Measurements from ENCODE around the gene BATF2. TPM values are rescaled to one million over a fixed set of nuclear protein-coding genes. Genes with fewer than 3 reads are reported as not detected.

BATF2 gene
- total and polyA plus RNA-seq, 9 of the 15 experiments (the other 6 are each of a cell fraction or from before 2014, with no cell fraction given): 1.7 to 8.9 (median 6.4) TPM

DNA sequence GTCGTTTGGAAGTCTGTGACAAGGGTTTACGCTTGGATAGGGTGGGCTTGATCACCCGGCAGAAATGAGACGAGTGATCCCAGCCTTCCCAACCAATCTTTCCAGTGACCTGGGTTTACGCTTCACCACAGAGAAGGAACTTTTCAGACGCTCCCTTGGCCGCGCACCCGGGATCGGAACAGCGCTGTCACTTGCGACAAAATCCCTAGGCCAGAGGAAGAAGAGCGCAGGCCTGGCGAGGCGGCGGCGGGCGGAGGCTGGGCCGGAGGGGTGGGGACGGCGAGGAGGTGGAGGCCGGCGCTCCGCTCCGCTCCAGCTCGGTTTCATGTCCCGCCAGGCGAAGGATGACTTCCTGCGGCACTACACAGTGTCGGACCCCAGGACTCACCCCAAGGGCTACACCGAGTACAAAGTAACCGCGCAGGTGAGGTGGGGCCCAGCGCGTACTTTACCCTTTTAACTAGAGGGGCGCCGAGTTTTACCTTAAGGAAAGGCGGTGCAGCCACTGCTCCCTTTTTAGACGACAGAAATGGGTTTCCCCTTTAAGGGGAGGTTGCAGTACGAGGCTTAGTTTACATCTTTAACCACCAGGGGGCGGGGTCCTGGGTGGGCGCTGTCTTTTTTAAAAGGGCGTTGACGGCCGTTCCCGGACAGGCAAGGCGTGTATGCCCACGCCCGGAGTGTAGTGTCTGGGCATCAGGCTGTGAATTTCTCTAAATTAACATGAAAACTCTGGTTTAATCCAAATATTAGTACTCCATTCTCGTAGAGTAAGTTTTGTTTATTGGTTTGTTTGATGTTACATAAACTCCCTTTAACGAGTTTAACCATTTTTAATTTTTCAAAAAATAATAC, 30.7 kb upstream of the BATF2 start, which contains the start of gene SNX15 (continued):
- peak; percentile 92 for TF ChIP-seq RNF2 (IDR thresholded peaks at IDR 0.05)
- TF ChIP-seq, protein P1, sequence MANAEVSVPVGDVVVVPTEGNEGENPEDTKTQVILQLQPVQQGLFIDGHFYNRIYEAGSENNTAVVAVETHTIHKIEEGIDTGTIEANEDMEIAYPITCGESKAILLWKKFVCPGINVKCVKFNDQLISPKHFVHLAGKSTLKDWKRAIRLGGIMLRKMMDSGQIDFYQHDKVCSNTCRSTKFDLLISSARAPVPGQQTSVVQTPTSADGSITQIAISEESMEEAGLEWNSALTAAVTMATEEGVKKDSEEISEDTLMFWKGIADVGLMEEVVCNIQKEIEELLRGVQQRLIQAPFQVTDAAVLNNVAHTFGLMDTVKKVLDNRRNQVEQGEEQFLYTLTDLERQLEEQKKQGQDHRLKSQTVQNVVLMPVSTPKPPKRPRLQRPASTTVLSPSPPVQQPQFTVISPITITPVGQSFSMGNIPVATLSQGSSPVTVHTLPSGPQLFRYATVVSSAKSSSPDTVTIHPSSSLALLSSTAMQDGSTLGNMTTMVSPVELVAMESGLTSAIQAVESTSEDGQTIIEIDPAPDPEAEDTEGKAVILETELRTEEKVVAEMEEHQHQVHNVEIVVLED (CRISPR knock-in tag; IDR thresholded peaks at IDR 0.05): no peak
- TF ChIP-seq, protein P2, sequence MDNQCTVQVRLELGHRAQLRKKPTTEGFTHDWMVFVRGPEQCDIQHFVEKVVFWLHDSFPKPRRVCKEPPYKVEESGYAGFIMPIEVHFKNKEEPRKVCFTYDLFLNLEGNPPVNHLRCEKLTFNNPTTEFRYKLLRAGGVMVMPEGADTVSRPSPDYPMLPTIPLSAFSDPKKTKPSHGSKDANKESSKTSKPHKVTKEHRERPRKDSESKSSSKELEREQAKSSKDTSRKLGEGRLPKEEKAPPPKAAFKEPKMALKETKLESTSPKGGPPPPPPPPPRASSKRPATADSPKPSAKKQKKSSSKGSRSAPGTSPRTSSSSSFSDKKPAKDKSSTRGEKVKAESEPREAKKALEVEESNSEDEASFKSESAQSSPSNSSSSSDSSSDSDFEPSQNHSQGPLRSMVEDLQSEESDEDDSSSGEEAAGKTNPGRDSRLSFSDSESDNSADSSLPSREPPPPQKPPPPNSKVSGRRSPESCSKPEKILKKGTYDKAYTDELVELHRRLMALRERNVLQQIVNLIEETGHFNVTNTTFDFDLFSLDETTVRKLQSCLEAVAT (IDR thresholded peaks at IDR 0.05): no peak; a peak in 2 of 4 replicates
- TF ChIP-seq SP1 (CRISPR knock-in tag; IDR thresholded peaks at IDR 0.05): peak; percentile 92
- TF ChIP-seq ZBTB1 (CRISPR knock-in tag; IDR thresholded peaks at IDR 0.05; ENCODE audit: borderline replicate concordance, low read depth): no peak
- peak in 1 of 2 experiments; percentile 81; a peak in 1 of 4 replicates for TF ChIP-seq ETV6 (IDR thresholded peaks at IDR 0.05; ENCODE audit: borderline replicate concordance in 1 of 2, low read depth in 2 of 2, low read length in 1 of 2)
- no peak for TF ChIP-seq ETV6 (CRISPR knock-in tag; IDR thresholded peaks at IDR 0.05; ENCODE audit: borderline replicate concordance)
- TF ChIP-seq, protein P3, sequence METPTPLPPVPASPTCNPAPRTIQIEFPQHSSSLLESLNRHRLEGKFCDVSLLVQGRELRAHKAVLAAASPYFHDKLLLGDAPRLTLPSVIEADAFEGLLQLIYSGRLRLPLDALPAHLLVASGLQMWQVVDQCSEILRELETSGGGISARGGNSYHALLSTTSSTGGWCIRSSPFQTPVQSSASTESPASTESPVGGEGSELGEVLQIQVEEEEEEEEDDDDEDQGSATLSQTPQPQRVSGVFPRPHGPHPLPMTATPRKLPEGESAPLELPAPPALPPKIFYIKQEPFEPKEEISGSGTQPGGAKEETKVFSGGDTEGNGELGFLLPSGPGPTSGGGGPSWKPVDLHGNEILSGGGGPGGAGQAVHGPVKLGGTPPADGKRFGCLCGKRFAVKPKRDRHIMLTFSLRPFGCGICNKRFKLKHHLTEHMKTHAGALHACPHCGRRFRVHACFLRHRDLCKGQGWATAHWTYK (CRISPR knock-in tag; IDR thresholded peaks at IDR 0.05): peak; percentile 66; the same call in 1 of the 2 replicates
- TF ChIP-seq HMGN3 (IDR thresholded peaks at IDR 0.05; ENCODE audit: borderline replicate concordance, extremely low read depth, insufficient read length, low read depth, low read length): peak; percentile 66
- TF ChIP-seq, protein P4, sequence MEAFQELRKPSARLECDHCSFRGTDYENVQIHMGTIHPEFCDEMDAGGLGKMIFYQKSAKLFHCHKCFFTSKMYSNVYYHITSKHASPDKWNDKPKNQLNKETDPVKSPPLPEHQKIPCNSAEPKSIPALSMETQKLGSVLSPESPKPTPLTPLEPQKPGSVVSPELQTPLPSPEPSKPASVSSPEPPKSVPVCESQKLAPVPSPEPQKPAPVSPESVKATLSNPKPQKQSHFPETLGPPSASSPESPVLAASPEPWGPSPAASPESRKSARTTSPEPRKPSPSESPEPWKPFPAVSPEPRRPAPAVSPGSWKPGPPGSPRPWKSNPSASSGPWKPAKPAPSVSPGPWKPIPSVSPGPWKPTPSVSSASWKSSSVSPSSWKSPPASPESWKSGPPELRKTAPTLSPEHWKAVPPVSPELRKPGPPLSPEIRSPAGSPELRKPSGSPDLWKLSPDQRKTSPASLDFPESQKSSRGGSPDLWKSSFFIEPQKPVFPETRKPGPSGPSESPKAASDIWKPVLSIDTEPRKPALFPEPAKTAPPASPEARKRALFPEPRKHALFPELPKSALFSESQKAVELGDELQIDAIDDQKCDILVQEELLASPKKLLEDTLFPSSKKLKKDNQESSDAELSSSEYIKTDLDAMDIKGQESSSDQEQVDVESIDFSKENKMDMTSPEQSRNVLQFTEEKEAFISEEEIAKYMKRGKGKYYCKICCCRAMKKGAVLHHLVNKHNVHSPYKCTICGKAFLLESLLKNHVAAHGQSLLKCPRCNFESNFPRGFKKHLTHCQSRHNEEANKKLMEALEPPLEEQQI (IDR thresholded peaks at IDR 0.05): no peak
- TF ChIP-seq PRMT5 (CRISPR knock-in tag; IDR thresholded peaks at IDR 0.05): no peak
- TF ChIP-seq, protein P5, sequence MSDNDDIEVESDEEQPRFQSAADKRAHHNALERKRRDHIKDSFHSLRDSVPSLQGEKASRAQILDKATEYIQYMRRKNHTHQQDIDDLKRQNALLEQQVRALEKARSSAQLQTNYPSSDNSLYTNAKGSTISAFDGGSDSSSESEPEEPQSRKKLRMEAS (CRISPR knock-in tag; IDR thresholded peaks at IDR 0.05): peak; percentile 99
- no peak for TF ChIP-seq TCF7 (IDR thresholded peaks at IDR 0.05; ENCODE audit: borderline replicate concordance)
- peak; percentile 97 to 99 for TF ChIP-seq MAZ (CRISPR knock-in tag; conservative IDR thresholded peaks at IDR 0.05 in 1 of 2, IDR thresholded peaks at IDR 0.05 in 1 of 2)
- TF ChIP-seq BCOR (IDR thresholded peaks at IDR 0.05): peak; percentile 15; the same call in 1 of the 2 replicates
- TF ChIP-seq PHF21A (IDR thresholded peaks at IDR 0.05; ENCODE audit: borderline replicate concordance, low read depth): no peak
- peak; percentile 90 for TF ChIP-seq MXI1 (IDR thresholded peaks at IDR 0.05; ENCODE audit: low read depth, low read length)
- peak; percentile 67; the same call in 1 of the 2 replicates for TF ChIP-seq MTA3 (IDR thresholded peaks at IDR 0.05; ENCODE audit: borderline replicate concordance)
- TF ChIP-seq E2F3 (CRISPR knock-in tag; IDR thresholded peaks at IDR 0.05): 0 out of 2 replicates have a peak, but pooled peaks have one; percentile 51
- TF ChIP-seq ZNF589 (CRISPR knock-in tag; IDR thresholded peaks at IDR 0.05; ENCODE audit: low read depth): no peak
- TF ChIP-seq ZNF384 (IDR thresholded peaks at IDR 0.05; ENCODE audit: low read depth, low read length): peak; percentile 50; the same call in 1 of the 2 replicates
